ENCODE measurements around the gene PF4V1. TPM values are rescaled to one million over a fixed set of nuclear protein-coding genes. Genes with fewer than 3 reads are reported as not detected.

Gene PF4V1, protein sequence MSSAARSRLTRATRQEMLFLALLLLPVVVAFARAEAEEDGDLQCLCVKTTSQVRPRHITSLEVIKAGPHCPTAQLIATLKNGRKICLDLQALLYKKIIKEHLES
- not detected in 2 replicates for total RNA-seq (2014; rRNA removed; shearing (Covaris generic))
- not detected in 2 replicates for total RNA-seq (2022)
- not detected for Bru-seq, nascent RNA
- BruChase-seq, experiment 1, labeled RNA remaining after a 6-hour chase: not detected
- not detected for BruChase-seq, experiment 2, labeled RNA remaining after a 2-hour chase
- long read RNA-seq: 0 reads

DNA sequence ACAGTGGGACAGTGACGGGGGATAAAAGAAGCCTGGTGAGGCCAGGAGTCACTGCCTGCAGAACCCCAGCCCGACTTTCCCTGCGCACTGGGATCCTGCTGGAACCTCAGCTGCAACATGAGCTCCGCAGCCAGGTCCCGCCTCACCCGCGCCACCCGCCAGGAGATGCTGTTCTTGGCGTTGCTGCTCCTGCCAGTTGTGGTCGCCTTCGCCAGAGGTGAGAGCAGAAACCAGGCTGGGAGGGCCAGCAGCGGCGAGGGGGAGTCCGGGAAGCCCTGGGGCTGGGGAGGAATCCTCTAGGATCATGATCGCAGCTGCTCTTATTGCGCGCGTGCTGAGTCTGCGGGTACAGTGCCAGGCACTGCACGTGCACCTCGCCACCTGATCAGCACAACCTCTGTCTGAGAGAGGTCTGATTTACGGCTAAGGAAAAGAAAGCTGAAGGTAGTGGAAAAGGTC, at the start of gene PF4V1:
Gene PF4V1, plus strand, starts transcription at position 51 of the 459 bp plus-strand sequence. Its CDS starts 67 bp downstream, at position 118.
- ChIA-PET CTCF (ENCODE audit: unreplicated experiment) (no interaction called here), POLR2A (no interaction called here)
- Histone ChIP-seq H4K20me1 (ENCODE audit: insufficient read depth, low read length) (no peaks in the 10 kb centered on the region), H3K36me3 (ENCODE audit: insufficient read depth, low read length) (no peaks in the 10 kb centered on the region), H3K4me3 (ENCODE audit: low read depth, low read length, poor library complexity, severe bottlenecking) (no peak within 1 kb of the TSS), H3K9me2 (ENCODE audit: insufficient read depth, low read length) (no peaks in the 10 kb centered on the region), H3K4me1 (ENCODE audit: insufficient read depth, low read length, poor library complexity, severe bottlenecking) (no peaks in the 10 kb centered on the region), H3K9me3 (ENCODE audit: low read length) (no peaks in the 10 kb centered on the region), H3K27ac (ENCODE audit: low read depth, low read length, poor library complexity, severe bottlenecking) (no peak within 1 kb of the TSS), H3K4me2 (ENCODE audit: low read length) (no peak within 1 kb of the TSS), H2AFZ (ENCODE audit: low read length) (no peak within 1 kb of the TSS), H3K79me2 (ENCODE audit: insufficient read depth, low read depth, low read length) (no peaks in the 10 kb centered on the region)
- BruUV-seq (replicated peaks): no TSS peak
- DNase-seq (ENCODE audit: low spot score): no peak
- TF ChIP-seq CTCF (conservative IDR thresholded peaks at IDR 0.05; ENCODE audit: low read length): no peak
- no peak for TF ChIP-seq EZH2phosphoT487 (IDR thresholded peaks at IDR 0.05; ENCODE audit: borderline replicate concordance, low read depth, low read length)
- intact Hi-C loops (cut with micrococcal nuclease; ENCODE audit: unreplicated experiment): no loop called here

DNA sequence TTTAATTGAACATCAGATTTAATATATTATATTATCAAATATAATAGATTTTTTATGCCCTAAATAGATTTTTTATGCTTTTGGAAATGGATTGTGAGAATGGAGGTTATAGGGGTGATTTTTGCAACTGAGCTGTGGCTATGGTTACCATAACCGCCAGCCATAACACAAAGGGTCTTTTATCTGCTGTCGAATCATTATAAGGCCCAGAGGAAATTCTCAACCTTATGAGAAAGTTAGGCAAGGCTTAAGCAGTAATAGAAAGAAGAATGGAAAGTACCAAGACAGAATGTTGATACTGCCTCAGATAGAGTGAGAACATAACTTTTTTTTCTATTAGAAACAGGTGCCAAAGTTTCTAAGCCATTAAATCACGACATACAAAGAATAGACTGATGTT, 42.9 kb upstream of the PF4V1 start:
- H3K4me3 ChIP-seq (ENCODE audit: low read depth, low read length, poor library complexity, severe bottlenecking): no peak overlapping the region
- H3K27ac ChIP-seq (ENCODE audit: low read depth, low read length, poor library complexity, severe bottlenecking): no peak overlapping the region
- H3K79me2 ChIP-seq (ENCODE audit: insufficient read depth, low read depth, low read length): no peaks in the 10 kb centered on the region
- H3K4me2 ChIP-seq (ENCODE audit: low read length): no peak overlapping the region
- intact Hi-C loops (cut with micrococcal nuclease; ENCODE audit: unreplicated experiment): no loop called here
- ChIA-PET CTCF (ENCODE audit: unreplicated experiment) (no interaction called here), POLR2A (no interaction called here)
- no peaks in the 10 kb centered on the region for H3K9me3 ChIP-seq (ENCODE audit: low read length)
- H3K36me3 ChIP-seq (ENCODE audit: insufficient read depth, low read length): no peaks in the 10 kb centered on the region
- no peak for DNase-seq (ENCODE audit: low spot score)
- no TSS peak for BruUV-seq (replicated peaks)
- TF ChIP-seq CTCF (conservative IDR thresholded peaks at IDR 0.05; ENCODE audit: low read length) (no peak), EZH2phosphoT487 (IDR thresholded peaks at IDR 0.05; ENCODE audit: borderline replicate concordance, low read depth, low read length) (no peak)
- H4K20me1 ChIP-seq (ENCODE audit: insufficient read depth, low read length): no peaks in the 10 kb centered on the region
- no peaks in the 10 kb centered on the region for H3K9me2 ChIP-seq (ENCODE audit: insufficient read depth, low read length)
- H3K4me1 ChIP-seq (ENCODE audit: insufficient read depth, low read length, poor library complexity, severe bottlenecking): no peaks in the 10 kb centered on the region
- no peak overlapping the region for H2AFZ ChIP-seq (ENCODE audit: low read length)

DNA sequence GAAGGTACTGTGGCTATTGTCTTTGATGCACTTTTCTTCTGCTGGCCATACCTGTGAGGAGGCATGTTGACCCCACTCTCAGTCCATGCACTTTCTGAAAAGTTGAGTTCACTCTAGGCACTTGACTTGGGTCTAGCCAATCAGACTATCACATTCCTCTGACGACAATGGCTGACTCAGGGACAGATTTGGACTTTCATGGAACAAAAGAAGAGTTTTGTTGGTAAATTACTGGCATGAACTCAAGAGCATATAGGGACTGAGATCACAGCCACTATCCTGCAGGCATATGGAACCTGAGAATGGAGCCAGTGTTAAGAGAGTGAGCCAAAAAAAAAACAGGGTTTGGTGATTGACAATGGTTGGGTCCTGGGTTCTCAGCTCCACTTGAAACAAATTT, 41.3 kb upstream of the PF4V1 start:
- no peak for DNase-seq (ENCODE audit: low spot score)
- no peaks in the 10 kb centered on the region for H3K4me1 ChIP-seq (ENCODE audit: insufficient read depth, low read length, poor library complexity, severe bottlenecking)
- BruUV-seq (replicated peaks): no TSS peak
- intact Hi-C loops (cut with micrococcal nuclease; ENCODE audit: unreplicated experiment): no loop called here
- H3K79me2 ChIP-seq (ENCODE audit: insufficient read depth, low read depth, low read length): no peaks in the 10 kb centered on the region
- no peaks in the 10 kb centered on the region for H3K9me2 ChIP-seq (ENCODE audit: insufficient read depth, low read length)
- TF ChIP-seq EZH2phosphoT487 (IDR thresholded peaks at IDR 0.05; ENCODE audit: borderline replicate concordance, low read depth, low read length) (no peak), CTCF (conservative IDR thresholded peaks at IDR 0.05; ENCODE audit: low read length) (no peak)
- H3K36me3 ChIP-seq (ENCODE audit: insufficient read depth, low read length): no peaks in the 10 kb centered on the region
- no peak overlapping the region for H3K4me3 ChIP-seq (ENCODE audit: low read depth, low read length, poor library complexity, severe bottlenecking)
- no peak overlapping the region for H2AFZ ChIP-seq (ENCODE audit: low read length)
- H3K4me2 ChIP-seq (ENCODE audit: low read length): no peak overlapping the region
- H3K27ac ChIP-seq (ENCODE audit: low read depth, low read length, poor library complexity, severe bottlenecking): no peak overlapping the region
- POLR2A ChIA-PET: no interaction called here
- no peaks in the 10 kb centered on the region for H3K9me3 ChIP-seq (ENCODE audit: low read length)
- CTCF ChIA-PET (ENCODE audit: unreplicated experiment): no interaction called here
- no peaks in the 10 kb centered on the region for H4K20me1 ChIP-seq (ENCODE audit: insufficient read depth, low read length)

Measured in OCI-LY7 (cell line).